H1 (cell line): ENCODE data around the gene TMEM170A. TPM values are rescaled to one million over a fixed set of nuclear protein-coding genes. Genes with fewer than 3 reads are reported as not detected.

Experiments used
- BACH1 ChIP-seq: IDR thresholded peaks from 2 replicates; pipeline ENCODE4 v1.6.1; 2012; ENCODE audit warnings: low read length, improper control_type of control experiment
- BRCA1 ChIP-seq: IDR thresholded peaks from 2 replicates; pipeline ENCODE4 v1.6.1; 2012; ENCODE audit warnings: low read depth, low read length, improper control_type of control experiment
- CBX5 ChIP-seq: fragments of 300-800, 300-1000 bp; sonication (generic); IDR thresholded peaks from 2 replicates; pipeline ENCODE4 v1.7.1; 2016; ENCODE audit warnings: antibody characterized with exemption, low read length, low read depth
- CBX8 ChIP-seq: fragments of 300-800, 300-1000 bp; sonication (generic); IDR thresholded peaks from 2 replicates; pipeline ENCODE4 v1.7.1; 2016; ENCODE audit warnings: low read depth, low read length, borderline replicate concordance
- CHD2 ChIP-seq: IDR thresholded peaks from 2 replicates; pipeline ENCODE4 v1.6.1; 2012; ENCODE audit warnings: low read length, improper control_type of control experiment
- CREB1 ChIP-seq: IDR thresholded peaks from 2 replicates; pipeline ENCODE4 v1.6.1; 2012; ENCODE audit warnings: inconsistent platforms
- CTBP2 ChIP-seq: IDR thresholded peaks from 2 replicates; pipeline ENCODE4 v1.7.0; 2011; ENCODE audit warnings: borderline replicate concordance, mild to moderate bottlenecking, moderate library complexity, mixed read lengths, low read length; ENCODE audit not compliant: insufficient read depth, insufficient read length
- EGR1 ChIP-seq: IDR thresholded peaks from 2 replicates; pipeline ENCODE4 v1.6.1; 2011; ENCODE audit warnings: low read depth, low read length, borderline replicate concordance
- FOSL1 ChIP-seq: IDR thresholded peaks from 2 replicates; pipeline ENCODE4 v1.6.1; 2011; ENCODE audit warnings: mild to moderate bottlenecking, low read depth, low read length, moderate library complexity; ENCODE audit not compliant: insufficient read depth
- GABPA ChIP-seq: IDR thresholded peaks from 2 replicates; pipeline ENCODE4 v1.6.1; 2011; ENCODE audit warnings: mild to moderate bottlenecking, low read length, moderate library complexity, borderline replicate concordance; ENCODE audit not compliant: insufficient read depth
- GTF2F1 ChIP-seq: IDR thresholded peaks from 2 replicates; pipeline ENCODE4 v1.6.1; 2012; ENCODE audit warnings: low read depth, low read length, improper control_type of control experiment, borderline replicate concordance
- JUND ChIP-seq: IDR thresholded peaks from 2 replicates; pipeline ENCODE4 v1.6.1; 2011; ENCODE audit warnings: mild to moderate bottlenecking, improper control_type of control experiment, low read length
- RNF2 ChIP-seq: fragments of 200-900, 300-1000 bp; sonication (generic); IDR thresholded peaks from 2 replicates; pipeline ENCODE4 v1.7.1; 2016; ENCODE audit warnings: borderline replicate concordance, low read depth, mild to moderate bottlenecking, antibody characterized with exemption, low read length; ENCODE audit not compliant: poor library complexity, severe bottlenecking; ENCODE audit errors: missing control alignments
- RXRA ChIP-seq: IDR thresholded peaks from 2 replicates; pipeline ENCODE4 v1.6.1; 2011; ENCODE audit warnings: low read depth, mild to moderate bottlenecking, low read length, moderate library complexity; ENCODE audit not compliant: insufficient read depth
- SIRT6 ChIP-seq: IDR thresholded peaks from one replicate; pipeline ENCODE4 v1.7.1; 2012; ENCODE audit warnings: low read length, inconsistent platforms
- SP1 ChIP-seq: IDR thresholded peaks from 2 replicates; pipeline ENCODE4 v1.6.1; 2011; ENCODE audit warnings: low read depth, low read length
- SP2 ChIP-seq: IDR thresholded peaks from 2 replicates; pipeline ENCODE4 v1.6.1; 2012; ENCODE audit warnings: mild to moderate bottlenecking, low read length, inconsistent platforms
- TAF1 ChIP-seq: IDR thresholded peaks from 2 replicates; pipeline ENCODE4 v1.6.1; 2011; ENCODE audit warnings: mild to moderate bottlenecking, low read depth, low read length
- TAF7 ChIP-seq: optimal IDR thresholded peaks from 2 replicates; pipeline ENCODE3; 2011; ENCODE audit warnings: low read depth, mild to moderate bottlenecking, inconsistent platforms, low read length, moderate library complexity, borderline replicate concordance
- polyA plus RNA-seq, 7 experiments: library from polyadenylated mRNA; depleted of rRNA in 3 of 7; stranded (reverse) in 5 of 7; unstranded in 2 of 7; fragments of >200 nt in 5 of 7; fragments of 200-250 nt in 2 of 7; gene quantifications; 1 replicate in 5 of 7; 2 replicates in 1 of 7; 4 replicates in 1 of 7; pipeline versions ENCODE4 v1.2.1 to v1.2.3, GENCODE V29; 2011 to 2013; ENCODE audit warnings: missing spikeins in 2 of 7, mixed read lengths in 2 of 7
- total RNA-seq: library from RNA; stranded (reverse); fragmentation: NEBNext Ultra II Directional; extraction: Animal tissue kit (Norgen Biotek cat#: 25700); gene quantifications from 2 replicates; pipeline ENCODE4 v1.2.1, GENCODE V29; 2021
- TF ChIP-seq, protein P1 (sequence below), 3 experiments: IDR thresholded peaks; 1 replicate in 2 of 3; 2 replicates in 1 of 3; pipeline versions ENCODE4 v1.5.1 to v1.6.1; 2011; ENCODE audit warnings: low read length in 3 of 3, mild to moderate bottlenecking in 3 of 3, inconsistent platforms in 2 of 3, low read depth in 1 of 3, moderate library complexity in 1 of 3; ENCODE audit not compliant: insufficient read depth in 1 of 3; ENCODE audit errors: control extremely low read depth in 1 of 3

Gene TMEM170A
- total and polyA plus RNA-seq, 2 of the 8 experiments (the other 6 are each of a cell fraction or from before 2014, with no cell fraction given) = 22.9 to 56.6 TPM

- TF ChIP-seq FOSL1 (no peak), CHD2 (no peak), CBX5 (no peak), GTF2F1 (no peak), GABPA (no peak), SIRT6 (no peak), SP1 (no peak), BRCA1 (no peak), TAF7 (no peak), CREB1 (0 out of 2 replicates have a peak, but pooled peaks have one; percentile 75), CBX8 (no peak), SP2 (no peak), BACH1 (peak; percentile 67), RNF2 (no peak), EGR1 (no peak), CTBP2 (no peak), TAF1 (no peak), JUND (peak; percentile 66), RXRA (no peak)
- TF ChIP-seq, protein P1, sequence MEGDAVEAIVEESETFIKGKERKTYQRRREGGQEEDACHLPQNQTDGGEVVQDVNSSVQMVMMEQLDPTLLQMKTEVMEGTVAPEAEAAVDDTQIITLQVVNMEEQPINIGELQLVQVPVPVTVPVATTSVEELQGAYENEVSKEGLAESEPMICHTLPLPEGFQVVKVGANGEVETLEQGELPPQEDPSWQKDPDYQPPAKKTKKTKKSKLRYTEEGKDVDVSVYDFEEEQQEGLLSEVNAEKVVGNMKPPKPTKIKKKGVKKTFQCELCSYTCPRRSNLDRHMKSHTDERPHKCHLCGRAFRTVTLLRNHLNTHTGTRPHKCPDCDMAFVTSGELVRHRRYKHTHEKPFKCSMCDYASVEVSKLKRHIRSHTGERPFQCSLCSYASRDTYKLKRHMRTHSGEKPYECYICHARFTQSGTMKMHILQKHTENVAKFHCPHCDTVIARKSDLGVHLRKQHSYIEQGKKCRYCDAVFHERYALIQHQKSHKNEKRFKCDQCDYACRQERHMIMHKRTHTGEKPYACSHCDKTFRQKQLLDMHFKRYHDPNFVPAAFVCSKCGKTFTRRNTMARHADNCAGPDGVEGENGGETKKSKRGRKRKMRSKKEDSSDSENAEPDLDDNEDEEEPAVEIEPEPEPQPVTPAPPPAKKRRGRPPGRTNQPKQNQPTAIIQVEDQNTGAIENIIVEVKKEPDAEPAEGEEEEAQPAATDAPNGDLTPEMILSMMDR (IDR thresholded peaks at IDR 0.05; ENCODE audit: control extremely low read depth in 1 of 3, insufficient read depth in 1 of 3, low read depth in 1 of 3, low read length in 3 of 3) = peak; percentile 70 to 83 (median 72)
Measured at GRCh38 chr16:75471723-75472633, 7.5 kb upstream of the TMEM170A start (continued).
